T-cell (primary cell): ENCODE measurements around the gene SFXN5. TPM values are rescaled to one million over a fixed set of nuclear protein-coding genes. Genes with fewer than 3 reads are reported as not detected.
A peak's percentile ranks its signal among the peaks of the same experiment; 100 is the strongest.

Source experiments
- ATAC-seq, 4 experiments: fragments of 200-7000 bp in 3 of 4; fragments of 150-1000 bp in 1 of 4; cut with Tn5 transposase; replicated peaks in 1 of 4; 1 replicate in 3 of 4; 2 replicates in 1 of 4; pipeline ENCODE4 v1.10.0; 2021; ENCODE audit warnings: moderate library complexity in 3 of 4, mild to moderate bottlenecking in 2 of 4, moderate number of reproducible peaks in 1 of 4
- CTCF ChIA-PET, 2 donors: fragments of 300-600 bp; sonication (Branson Sonifier 250); formaldehyde crosslinking; loops; one replicate each; lab custom pipeline; 2022; ENCODE audit warnings: antibody characterized with exemption in 2 of 2; lab: Charles Lee
- POLR2A ChIA-PET, 2 donors: fragments of 300-600 bp; sonication (Branson Sonifier 250); formaldehyde crosslinking; loops; one replicate each; lab custom pipeline; 2022; ENCODE audit warnings: antibody characterized with exemption in 2 of 2; lab: Charles Lee
- DNase-seq, 35 experiments: peaks; one replicate each; pipeline versions ENCODE4 v3.0.0 to v3.0.0-alpha.2; 2013 to 2023
- H3K27ac ChIP-seq: one replicate; pipeline ENCODE4 v1.5.1; 2013; ENCODE audit warnings: low read length
- H3K27me3 ChIP-seq, 2 experiments: replicated peaks in 1 of 2; 1 replicate in 1 of 2; 2 replicates in 1 of 2; pipeline versions ENCODE4 v1.6.1 to v1.7.0; 2013; ENCODE audit warnings: low read length in 1 of 2, mixed read lengths in 1 of 2; ENCODE audit not compliant: control insufficient read depth in 2 of 2, insufficient read depth in 2 of 2; ENCODE audit errors: extremely low read depth in 1 of 2
- H3K36me3 ChIP-seq, 2 donors: 1 replicate in 1 of 2; 2 replicates in 1 of 2; pipeline versions ENCODE4 v1.6.1 to v1.7.0; 2013; ENCODE audit warnings: low read length in 1 of 2; ENCODE audit not compliant: control insufficient read depth in 2 of 2, insufficient read depth in 1 of 2; ENCODE audit errors: extremely low read depth in 1 of 2
- H3K4me1 ChIP-seq, 2 experiments: 1 replicate in 1 of 2; 2 replicates in 1 of 2; pipeline versions ENCODE4 v1.6.1 to v1.7.0; 2013; ENCODE audit warnings: low read length in 2 of 2, mixed read lengths in 1 of 2; ENCODE audit not compliant: insufficient read depth in 2 of 2, control insufficient read depth in 1 of 2; ENCODE audit errors: extremely low read depth in 1 of 2
- H3K4me3 ChIP-seq, 2 donors: 1 replicate in 1 of 2; 2 replicates in 1 of 2; pipeline versions ENCODE4 v1.5.1 to v1.7.0; 2013; ENCODE audit warnings: mild to moderate bottlenecking in 2 of 2, low read length in 1 of 2, moderate library complexity in 1 of 2; ENCODE audit not compliant: control insufficient read depth in 1 of 2; ENCODE audit errors: extremely low read depth in 1 of 2
- H3K9me3 ChIP-seq: 2 replicates; pipeline ENCODE4 v1.7.0; 2013
- H3K27ac Mint-ChIP-seq, 2 donors: one replicate each; pipeline ENCODE4 v1.8.0; 2020 to 2021; ENCODE audit warnings: mild to moderate bottlenecking in 2 of 2, mixed read lengths in 2 of 2
- H3K27me3 Mint-ChIP-seq, 2 donors: one replicate each; pipeline ENCODE4 v1.8.0; 2021 to 2022; ENCODE audit warnings: mixed read lengths in 2 of 2
- H3K36me3 Mint-ChIP-seq: one replicate; pipeline ENCODE4 v1.8.0; 2021; ENCODE audit warnings: mixed read lengths
- H3K4me1 Mint-ChIP-seq, 3 donors: one replicate each; pipeline ENCODE4 v1.8.0; 2020 to 2022; ENCODE audit warnings: mixed read lengths in 3 of 3, mild to moderate bottlenecking in 1 of 3
- H3K4me3 Mint-ChIP-seq, 3 donors: one replicate each; pipeline ENCODE4 v1.8.0; 2020 to 2022; ENCODE audit warnings: mild to moderate bottlenecking in 3 of 3, mixed read lengths in 3 of 3, moderate library complexity in 3 of 3
- H3K9me3 Mint-ChIP-seq, 3 donors: one replicate each; pipeline ENCODE4 v1.8.0; 2020 to 2022; ENCODE audit warnings: mixed read lengths in 3 of 3
- WGBS: methylation state at CpG from one replicate; pipeline ENCODE4 v1.1.5; 2013; ENCODE audit warnings: missing lambda C conversion rate; ENCODE audit not compliant: insufficient coverage; 5-methylcytosine and 5-hydroxymethylcytosine counted together
- total RNA-seq, 35 experiments: library from RNA in 6 of 35; stranded (reverse) in 6 of 35; fragments of 120-200 nt in 1 of 35; gene quantifications; one replicate each; pipeline versions ENCODE4 v1.2.1 to v1.2.4 and lab custom pipeline; 2013 to 2026

The SFXN5 gene
- total RNA-seq, 5 donors from 2014 or later (not counting 1 experiment from before 2014, with no cell fraction given) = 6.3 to 14.2 (median 9.7) TPM

DNA sequence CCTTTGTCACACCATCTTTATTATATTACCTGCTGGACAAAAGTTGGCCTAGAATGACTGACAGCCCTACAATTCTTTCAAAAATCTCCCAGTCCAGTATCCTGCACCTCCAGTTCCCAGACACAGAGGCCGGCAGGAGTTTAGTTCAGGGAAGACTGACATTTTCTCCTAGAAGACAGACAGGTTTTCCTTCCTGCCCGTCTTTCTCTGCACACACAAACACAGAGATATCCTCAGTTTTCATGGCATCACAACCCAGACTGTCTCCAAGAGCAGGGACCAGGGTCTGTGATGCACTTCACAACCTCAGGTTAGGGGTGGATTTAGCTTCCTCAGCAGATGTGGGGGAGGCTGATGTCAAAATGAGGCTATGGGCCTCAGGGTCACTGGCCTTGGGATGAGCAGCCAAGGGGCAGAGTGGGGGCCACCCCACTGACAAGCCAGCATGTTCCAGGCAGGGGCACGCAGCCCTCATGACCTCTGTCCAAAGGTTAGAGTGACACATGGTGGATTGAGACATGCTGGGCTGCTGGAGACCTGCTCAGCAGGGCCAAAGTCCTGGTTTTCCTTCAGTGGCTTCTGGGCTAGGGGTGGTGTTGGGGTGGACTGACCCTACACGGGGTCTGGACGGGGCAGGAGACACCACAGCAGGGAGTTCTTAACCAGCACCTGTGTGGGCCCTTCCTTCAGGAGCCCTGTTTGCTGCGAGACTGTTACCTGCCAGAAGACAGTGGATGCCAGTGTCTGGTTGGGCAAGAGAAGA lies 70.5 kb downstream of the SFXN5 start:
- H3K27me3 ChIP-seq = no peaks in the 10 kb centered on the region
- WGBS = 80% methylated on average over 4 of the region's 6 CpGs
- H3K4me3 ChIP-seq = no peak overlapping the region
- DNase-seq = peak in 1 of 35 experiments; percentile 10
- no peak overlapping the region for H3K27ac ChIP-seq
- Mint-ChIP-seq H3K4me1 (no peaks in the 10 kb centered on the region), H3K27me3 (no peaks in the 10 kb centered on the region), H3K27ac (no peak overlapping the region), H3K4me3 (no peak overlapping the region), H3K36me3 (no peaks in the 10 kb centered on the region), H3K9me3 (no peaks in the 10 kb centered on the region)
- no peaks in the 10 kb centered on the region for H3K4me1 ChIP-seq
- CTCF ChIA-PET = no interaction called here
- ATAC-seq = no peak
- POLR2A ChIA-PET = no interaction called here
- H3K9me3 ChIP-seq = no peaks in the 10 kb centered on the region
- H3K36me3 ChIP-seq = peaks cover 0 to 6% of the 10 kb centered on the region in 2 donors

GRCh38 chr2:72999729-73000725 lies 71.5 kb downstream of the SFXN5 start:
- H3K4me1 ChIP-seq = no peaks in the 10 kb centered on the region
- H3K9me3 Mint-ChIP-seq = no peaks in the 10 kb centered on the region
- ChIA-PET POLR2A (interaction anchor here in 1 of 2 donors (0.6 kb wide), 1 partner anchor 279 kb away, joined by 13 read pairs; no protein-coding TSS in a partner anchor), CTCF (no interaction called here)
- peaks cover 0 to 6% of the 10 kb centered on the region in 2 donors for H3K36me3 ChIP-seq
- no peak overlapping the region for H3K27ac ChIP-seq
- ATAC-seq (no peak), DNase-seq (no peak)
- H3K27me3 Mint-ChIP-seq = no peaks in the 10 kb centered on the region
- H3K36me3 Mint-ChIP-seq = no peaks in the 10 kb centered on the region
- H3K4me3 Mint-ChIP-seq = no peak overlapping the region
- no peak overlapping the region for H3K27ac Mint-ChIP-seq
- no peaks in the 10 kb centered on the region for H3K9me3 ChIP-seq
- 90% methylated on average over 11 of the region's 13 CpGs for WGBS
- H3K4me1 Mint-ChIP-seq = no peaks in the 10 kb centered on the region
- no peak overlapping the region for H3K4me3 ChIP-seq
- no peaks in the 10 kb centered on the region for H3K27me3 ChIP-seq

DNA sequence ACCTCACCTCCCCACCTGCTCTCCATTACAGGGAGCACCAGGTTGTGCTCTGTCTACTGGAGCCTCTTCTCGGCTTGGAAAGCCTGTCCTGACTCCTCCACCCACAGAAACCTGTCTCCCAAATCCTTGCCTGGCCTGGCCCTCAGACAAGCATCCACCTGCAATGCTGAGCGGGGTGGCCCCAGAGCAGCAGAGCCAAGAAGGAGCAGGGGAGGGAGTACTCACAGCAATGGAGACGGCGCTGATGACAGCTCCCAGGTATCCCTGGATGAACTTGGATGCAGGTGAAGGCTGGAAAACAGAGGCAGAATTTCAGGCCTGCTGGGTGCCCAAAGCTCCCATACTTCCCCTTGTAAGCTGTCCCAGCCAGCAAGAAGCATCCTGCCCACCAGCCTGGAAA lies 72.8 kb downstream of the SFXN5 start:
- ChIA-PET POLR2A (no interaction called here), CTCF (interaction anchor here in 1 of 2 donors (0.5 kb wide), 1 partner anchor 565 kb away, joined by 6 read pairs; no protein-coding TSS in a partner anchor)
- H3K36me3 Mint-ChIP-seq = no peaks in the 10 kb centered on the region
- no peaks in the 10 kb centered on the region for H3K27me3 ChIP-seq
- H3K4me1 ChIP-seq = no peaks in the 10 kb centered on the region
- DNase-seq (no peak), ATAC-seq (no peak)
- no peak overlapping the region for H3K4me3 ChIP-seq
- no peak overlapping the region for H3K27ac Mint-ChIP-seq
- peaks cover 0 to 6% of the 10 kb centered on the region in 2 donors for H3K36me3 ChIP-seq
- H3K27me3 Mint-ChIP-seq = no peaks in the 10 kb centered on the region
- H3K4me3 Mint-ChIP-seq = no peak overlapping the region
- H3K27ac ChIP-seq = no peak overlapping the region
- no peaks in the 10 kb centered on the region for H3K9me3 Mint-ChIP-seq
- no peaks in the 10 kb centered on the region for H3K9me3 ChIP-seq
- no CpG with 5 or more reads among the region's 4 CpGs for WGBS
- no peaks in the 10 kb centered on the region for H3K4me1 Mint-ChIP-seq

- H3K4me1 ChIP-seq = no peaks in the 10 kb centered on the region
- no peak overlapping the region for H3K27ac ChIP-seq
- Mint-ChIP-seq H3K4me3 (no peak overlapping the region), H3K36me3 (no peaks in the 10 kb centered on the region), H3K27me3 (no peaks in the 10 kb centered on the region), H3K27ac (no peak overlapping the region), H3K9me3 (no peaks in the 10 kb centered on the region), H3K4me1 (no peaks in the 10 kb centered on the region)
- DNase-seq (no peak), ATAC-seq (no peak)
- no peaks in the 10 kb centered on the region for H3K9me3 ChIP-seq
- WGBS = 95% methylated on average over 12 of the region's 12 CpGs
- peaks cover 0 to under 1% of the 10 kb centered on the region in 2 experiments for H3K27me3 ChIP-seq
- H3K4me3 ChIP-seq = no peak overlapping the region
- ChIA-PET POLR2A (no interaction called here), CTCF (no interaction called here)
- H3K36me3 ChIP-seq = peaks cover 0 to 6% of the 10 kb centered on the region in 2 donors
Measured at GRCh38 chr2:72998234-72998651, 73.3 kb downstream of the SFXN5 start.

DNA sequence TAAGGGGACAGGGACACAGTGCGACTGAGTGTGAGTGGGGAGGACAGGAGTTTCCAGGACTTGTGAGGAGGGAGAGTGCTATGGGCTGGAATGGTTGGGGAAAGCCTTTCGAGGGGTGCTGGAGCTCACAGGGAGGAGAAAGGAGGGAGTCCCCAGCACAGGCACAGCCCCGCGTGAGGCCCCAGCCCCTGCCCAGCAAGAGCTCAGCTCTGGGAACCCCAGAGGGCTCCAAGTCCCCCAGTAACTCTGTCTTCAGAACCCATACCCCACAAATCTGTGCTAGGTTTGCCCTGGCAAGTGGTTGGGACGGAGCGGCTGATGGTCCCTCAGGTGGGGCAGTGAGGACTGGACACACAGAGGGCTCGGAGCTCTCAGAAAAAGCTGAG lies 75.4 kb downstream of the SFXN5 start:
- no peak overlapping the region for H3K27ac Mint-ChIP-seq
- ChIA-PET POLR2A (no interaction called here), CTCF (interaction anchor here (0.6 to 0.8 kb wide), 8 partner anchors 9 to 1599 kb away, joined by 3 to 6 read pairs (median 4); no protein-coding TSS in a partner anchor)
- 93% methylated on average over 2 of the region's 7 CpGs for WGBS
- H3K9me3 Mint-ChIP-seq = no peaks in the 10 kb centered on the region
- Histone ChIP-seq H3K27ac (no peak overlapping the region), H3K4me1 (no peaks in the 10 kb centered on the region), H3K27me3 (peaks cover 0 to 5% of the 10 kb centered on the region in 2 experiments), H3K4me3 (no peak overlapping the region), H3K9me3 (no peaks in the 10 kb centered on the region), H3K36me3 (peaks cover 0 to 5% of the 10 kb centered on the region in 2 donors)
- H3K27me3 Mint-ChIP-seq = no peaks in the 10 kb centered on the region
- ATAC-seq (no peak), DNase-seq (peak in 1 of 35 experiments; percentile 11)
- H3K36me3 Mint-ChIP-seq = no peaks in the 10 kb centered on the region
- no peak overlapping the region for H3K4me3 Mint-ChIP-seq
- no peaks in the 10 kb centered on the region for H3K4me1 Mint-ChIP-seq

DNA sequence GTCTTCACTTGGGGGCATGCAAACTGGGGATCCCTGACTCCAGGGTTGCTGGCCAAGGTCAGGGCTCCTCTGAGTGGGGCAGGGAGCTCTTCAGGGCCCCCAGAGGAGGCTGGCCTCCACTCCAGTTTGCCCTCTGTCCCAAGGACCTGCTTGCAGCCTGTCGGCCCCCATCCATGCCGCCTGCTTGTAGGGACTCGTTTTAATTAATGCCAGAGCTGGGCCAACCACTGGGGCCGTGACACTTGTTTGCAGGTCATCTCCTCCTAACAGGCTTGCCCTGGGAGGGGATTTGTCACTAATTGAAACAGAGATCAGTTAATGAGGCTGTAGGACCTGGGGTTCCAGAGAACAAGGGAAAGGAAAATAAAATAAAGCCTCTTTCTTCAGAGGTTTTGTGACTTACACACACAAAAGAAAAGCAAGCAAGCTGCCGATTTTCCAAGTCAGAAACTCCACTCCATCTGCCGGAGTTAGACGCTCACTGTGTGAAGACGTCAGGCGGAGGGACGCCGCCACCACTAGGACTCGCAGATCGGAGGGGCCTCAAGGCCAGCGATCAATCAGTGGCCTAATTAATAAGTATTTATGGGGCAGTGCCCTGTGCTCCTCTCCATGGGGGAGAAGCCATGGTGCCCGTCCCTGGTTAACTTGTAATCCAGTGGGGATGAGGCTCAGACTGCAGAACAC lies 75.9 kb downstream of the SFXN5 start:
- Histone ChIP-seq H3K4me3 (no peak overlapping the region), H3K9me3 (no peaks in the 10 kb centered on the region), H3K4me1 (no peaks in the 10 kb centered on the region), H3K27me3 (peaks cover 0 to 5% of the 10 kb centered on the region in 2 experiments), H3K27ac (no peak overlapping the region), H3K36me3 (peaks cover 0 to 3% of the 10 kb centered on the region in 2 donors)
- DNase-seq (no peak), ATAC-seq (no peak)
- POLR2A ChIA-PET = no interaction called here
- Mint-ChIP-seq H3K4me1 (no peaks in the 10 kb centered on the region), H3K9me3 (no peaks in the 10 kb centered on the region), H3K36me3 (no peaks in the 10 kb centered on the region), H3K27me3 (no peaks in the 10 kb centered on the region), H3K27ac (no peak overlapping the region), H3K4me3 (no peak overlapping the region)
- 100% methylated on average over 8 of the region's 15 CpGs for WGBS
- CTCF ChIA-PET = interaction anchor here (0.6 kb wide), 5 partner anchors 40 to 1599 kb away, joined by 3 to 6 read pairs (median 4); no protein-coding TSS in a partner anchor
